SK-N-MC (cell line): Measurements from ENCODE around the gene ELAVL1.
"Not testable (repeated sequence)": the region's sequence is repeated elsewhere in the genome, so short reads cannot be mapped to it uniquely, and the experiment has no call there.

Experiments used
- EZH2 ChIP-seq: fragments of 200-600 bp; sonication (generic); IDR thresholded peaks from one replicate; pipeline ENCODE4 v1.6.1; 2017; ENCODE audit warnings: antibody characterized with exemption
- FOXP2 ChIP-seq: optimal IDR thresholded peaks from 2 replicates; pipeline ENCODE3; 2011; ENCODE audit warnings: mild to moderate bottlenecking, moderate library complexity; ENCODE audit not compliant: insufficient read depth; ENCODE audit errors: extremely low read length, control extremely low read depth
- POLR2AphosphoS5 ChIP-seq: IDR thresholded peaks from 2 replicates; pipeline ENCODE4 v1.6.1; 2012; ENCODE audit warnings: mild to moderate bottlenecking, low read depth, low read length, borderline replicate concordance

DNA sequence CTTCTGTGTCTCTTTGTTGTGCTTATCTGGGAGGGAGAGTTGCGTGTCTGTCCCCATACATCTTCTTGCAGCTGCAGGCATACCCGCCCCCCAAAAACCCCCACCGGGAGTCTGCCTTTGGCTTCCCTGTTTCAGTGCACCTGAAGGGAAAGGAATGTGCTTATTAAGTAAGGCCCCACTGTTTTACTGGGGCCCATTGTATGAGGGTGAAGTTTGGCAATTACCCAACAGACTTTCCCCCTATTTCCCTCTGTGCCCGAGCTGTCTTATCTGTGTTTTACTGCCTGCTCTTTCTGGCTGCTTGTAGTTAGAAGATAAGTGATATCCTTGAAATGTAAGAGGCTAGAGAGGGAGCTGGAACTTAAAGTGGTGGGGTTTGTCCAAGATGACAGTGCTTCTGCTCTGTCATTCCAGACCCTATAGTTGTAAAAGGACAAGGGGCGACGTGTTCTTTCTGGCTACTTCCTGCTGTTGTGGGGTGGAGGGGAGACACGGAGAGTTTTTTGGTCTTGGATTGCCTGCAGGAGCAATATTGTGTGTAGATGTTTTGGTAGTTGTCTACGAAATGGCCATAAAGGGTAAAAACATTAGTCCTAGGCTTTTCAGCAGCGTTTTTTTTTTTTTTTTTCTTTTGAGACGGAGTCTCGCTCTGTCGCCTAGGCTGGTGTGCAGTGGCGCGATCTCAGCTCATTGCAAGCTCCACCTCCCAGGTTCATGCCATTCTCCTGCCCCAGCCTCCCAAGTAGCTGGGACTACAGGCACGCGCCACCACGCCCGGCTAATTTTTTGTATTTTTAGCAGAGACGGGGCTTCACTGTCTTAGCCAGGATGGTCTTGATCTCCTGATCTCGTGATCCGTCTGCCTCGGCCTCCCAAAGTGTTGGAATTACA lies 28.1 kb upstream of the ELAVL1 start:
- not testable (repeated sequence) for TF ChIP-seq EZH2, POLR2AphosphoS5, FOXP2
